SK-N-SH (cell line): ENCODE data around the gene TBL3.

Experiments used
- ELF1 ChIP-seq: IDR thresholded peaks from 2 replicates; pipeline ENCODE4 v1.4.0; 2012
- EP300 ChIP-seq, 2 experiments: IDR thresholded peaks; 2 replicates each; pipeline versions ENCODE4 v1.4.0 to v1.6.1; 2012; ENCODE audit warnings: borderline replicate concordance in 1 of 2, low read depth in 1 of 2, low read length in 1 of 2
- EZH2phosphoT487 ChIP-seq: fragments of 200-600 bp; sonication (generic); IDR thresholded peaks from 2 replicates; pipeline ENCODE4 v1.6.1; 2017; ENCODE audit warnings: low read depth, mixed run types, mild to moderate bottlenecking, antibody characterized with exemption, moderate library complexity, borderline replicate concordance
- PBX3 ChIP-seq: IDR thresholded peaks from 2 replicates; pipeline ENCODE4; 2012
- POLR2AphosphoS5 ChIP-seq: IDR thresholded peaks from 2 replicates; pipeline ENCODE4 v1.6.1; 2012; ENCODE audit warnings: low read depth, low read length
- RXRA ChIP-seq: IDR thresholded peaks from 2 replicates; pipeline ENCODE4 v1.4.0; 2012; ENCODE audit warnings: low read depth, mild to moderate bottlenecking, borderline replicate concordance
- SMC3 ChIP-seq: IDR thresholded peaks from 2 replicates; pipeline ENCODE4 v1.6.1; 2012; ENCODE audit warnings: low read depth, low read length, improper control_type of control experiment
- TAF1 ChIP-seq: IDR thresholded peaks from 2 replicates; pipeline ENCODE4 v1.6.1; 2012; ENCODE audit warnings: low read depth, mild to moderate bottlenecking, low read length, moderate library complexity, borderline replicate concordance
- TCF12 ChIP-seq: IDR thresholded peaks from 2 replicates; pipeline ENCODE4 v1.4.0; 2012
- USF1 ChIP-seq: IDR thresholded peaks from 2 replicates; pipeline ENCODE4 v1.4.0; 2012; ENCODE audit warnings: low read depth, borderline replicate concordance
- USF2 ChIP-seq: fragments of 150-350 bp; IDR thresholded peaks from 2 replicates; pipeline ENCODE4 v1.6.1; 2017; ENCODE audit warnings: antibody characterized with exemption, low read length, low read depth, borderline replicate concordance
- ZBTB33 ChIP-seq: IDR thresholded peaks from 2 replicates; pipeline ENCODE4 v1.4.0; 2012; ENCODE audit warnings: low read depth, borderline replicate concordance
- TF ChIP-seq, protein P1 (sequence below): fragments of 200-600 bp; sonication (generic); IDR thresholded peaks from 2 replicates; pipeline ENCODE4 v1.6.1; 2017; ENCODE audit warnings: antibody characterized with exemption, mild to moderate bottlenecking, moderate library complexity

- TF ChIP-seq, protein P1, sequence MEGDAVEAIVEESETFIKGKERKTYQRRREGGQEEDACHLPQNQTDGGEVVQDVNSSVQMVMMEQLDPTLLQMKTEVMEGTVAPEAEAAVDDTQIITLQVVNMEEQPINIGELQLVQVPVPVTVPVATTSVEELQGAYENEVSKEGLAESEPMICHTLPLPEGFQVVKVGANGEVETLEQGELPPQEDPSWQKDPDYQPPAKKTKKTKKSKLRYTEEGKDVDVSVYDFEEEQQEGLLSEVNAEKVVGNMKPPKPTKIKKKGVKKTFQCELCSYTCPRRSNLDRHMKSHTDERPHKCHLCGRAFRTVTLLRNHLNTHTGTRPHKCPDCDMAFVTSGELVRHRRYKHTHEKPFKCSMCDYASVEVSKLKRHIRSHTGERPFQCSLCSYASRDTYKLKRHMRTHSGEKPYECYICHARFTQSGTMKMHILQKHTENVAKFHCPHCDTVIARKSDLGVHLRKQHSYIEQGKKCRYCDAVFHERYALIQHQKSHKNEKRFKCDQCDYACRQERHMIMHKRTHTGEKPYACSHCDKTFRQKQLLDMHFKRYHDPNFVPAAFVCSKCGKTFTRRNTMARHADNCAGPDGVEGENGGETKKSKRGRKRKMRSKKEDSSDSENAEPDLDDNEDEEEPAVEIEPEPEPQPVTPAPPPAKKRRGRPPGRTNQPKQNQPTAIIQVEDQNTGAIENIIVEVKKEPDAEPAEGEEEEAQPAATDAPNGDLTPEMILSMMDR: no peak
- TF ChIP-seq EZH2phosphoT487 (no peak), TAF1 (no peak), TCF12 (no peak), RXRA (no peak), SMC3 (no peak), POLR2AphosphoS5 (no peak), USF2 (no peak), EP300 (IDR thresholded peaks at IDR 0.05; ENCODE audit: borderline replicate concordance in 1 of 2, low read depth in 1 of 2, low read length in 1 of 2) (no peak), PBX3 (no peak), USF1 (no peak), ELF1 (no peak), ZBTB33 (no peak)
These were observed 26.5 kb downstream of the TBL3 start for GRCh38 chr16:1998360-1998835.
